ENCODE measurements around the gene ORMDL2.

DNA sequence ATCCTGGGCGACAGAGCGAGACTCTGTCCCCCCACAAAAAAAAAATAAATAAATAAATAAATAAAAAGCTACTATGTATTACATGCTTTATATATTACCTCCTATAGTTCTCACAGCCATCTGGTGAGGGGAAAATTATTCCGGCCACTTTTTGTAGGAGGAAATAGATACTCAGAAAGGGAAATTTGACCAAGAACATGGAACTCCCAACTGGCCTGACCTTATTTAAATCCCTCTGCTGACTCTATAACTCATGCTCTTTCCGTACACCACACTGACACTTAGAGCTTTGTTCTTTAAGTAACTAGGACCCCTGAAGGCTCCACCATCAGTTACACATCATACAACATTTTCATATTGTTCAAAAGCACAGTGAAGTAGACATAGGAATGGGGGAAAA, 27.1 kb downstream of the ORMDL2 start:
- TF ChIP-seq SMC3 (conservative IDR thresholded peaks at IDR 0.05; ENCODE audit: poor library complexity), result no peak
- TF ChIP-seq, protein P1, sequence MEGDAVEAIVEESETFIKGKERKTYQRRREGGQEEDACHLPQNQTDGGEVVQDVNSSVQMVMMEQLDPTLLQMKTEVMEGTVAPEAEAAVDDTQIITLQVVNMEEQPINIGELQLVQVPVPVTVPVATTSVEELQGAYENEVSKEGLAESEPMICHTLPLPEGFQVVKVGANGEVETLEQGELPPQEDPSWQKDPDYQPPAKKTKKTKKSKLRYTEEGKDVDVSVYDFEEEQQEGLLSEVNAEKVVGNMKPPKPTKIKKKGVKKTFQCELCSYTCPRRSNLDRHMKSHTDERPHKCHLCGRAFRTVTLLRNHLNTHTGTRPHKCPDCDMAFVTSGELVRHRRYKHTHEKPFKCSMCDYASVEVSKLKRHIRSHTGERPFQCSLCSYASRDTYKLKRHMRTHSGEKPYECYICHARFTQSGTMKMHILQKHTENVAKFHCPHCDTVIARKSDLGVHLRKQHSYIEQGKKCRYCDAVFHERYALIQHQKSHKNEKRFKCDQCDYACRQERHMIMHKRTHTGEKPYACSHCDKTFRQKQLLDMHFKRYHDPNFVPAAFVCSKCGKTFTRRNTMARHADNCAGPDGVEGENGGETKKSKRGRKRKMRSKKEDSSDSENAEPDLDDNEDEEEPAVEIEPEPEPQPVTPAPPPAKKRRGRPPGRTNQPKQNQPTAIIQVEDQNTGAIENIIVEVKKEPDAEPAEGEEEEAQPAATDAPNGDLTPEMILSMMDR (IDR thresholded peaks at IDR 0.05; ENCODE audit: poor library complexity, severe bottlenecking), result no peak
- TF ChIP-seq POLR2AphosphoS5 (IDR thresholded peaks at IDR 0.05), result no peak
- TF ChIP-seq RAD21 (conservative IDR thresholded peaks at IDR 0.05), result no peak
